ENCODE measurements around the gene RAD50.

GRCh38 chr5:132669455-132669820 is 112.7 kb downstream of the RAD50 start:
- no peak for TF ChIP-seq CTCF (IDR thresholded peaks at IDR 0.05)
- no peak for TF ChIP-seq EZH2 (IDR thresholded peaks at IDR 0.05)
- TF ChIP-seq EZH2phosphoT487 (IDR thresholded peaks at IDR 0.05), result no peak
